ENCODE results near the gene BACH1.
"Not testable (repeated sequence)": the region's sequence is repeated elsewhere in the genome, so short reads cannot be mapped to it uniquely, and the experiment has no call there.

Gene BACH1

GRCh38 chr21:29346771-29347170 is 48.0 kb downstream of the BACH1 start:
- no peak for DNase-seq (ENCODE audit: low spot score)

DNA sequence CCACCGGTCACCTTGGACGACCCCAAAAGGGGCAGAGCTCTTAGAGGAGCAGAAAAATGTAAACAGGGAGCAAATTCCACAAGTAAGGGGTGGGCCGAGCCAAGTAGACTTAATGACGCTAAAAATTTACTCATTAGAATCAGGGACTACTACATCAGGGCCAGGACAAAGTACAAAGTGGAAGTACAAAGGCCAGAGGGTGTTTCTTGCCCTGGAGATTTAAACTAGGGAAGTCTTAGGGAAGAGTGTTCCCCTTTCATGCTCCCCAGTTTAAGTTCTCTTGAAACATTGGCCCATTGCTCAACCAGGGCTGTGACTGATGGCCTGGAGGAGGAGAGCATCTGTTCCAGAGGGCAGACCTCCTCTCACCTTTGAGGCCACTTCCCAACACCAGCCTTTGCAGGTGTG is 48.6 kb downstream of the BACH1 start:
- DNase-seq (ENCODE audit: low spot score): no peak

DNA sequence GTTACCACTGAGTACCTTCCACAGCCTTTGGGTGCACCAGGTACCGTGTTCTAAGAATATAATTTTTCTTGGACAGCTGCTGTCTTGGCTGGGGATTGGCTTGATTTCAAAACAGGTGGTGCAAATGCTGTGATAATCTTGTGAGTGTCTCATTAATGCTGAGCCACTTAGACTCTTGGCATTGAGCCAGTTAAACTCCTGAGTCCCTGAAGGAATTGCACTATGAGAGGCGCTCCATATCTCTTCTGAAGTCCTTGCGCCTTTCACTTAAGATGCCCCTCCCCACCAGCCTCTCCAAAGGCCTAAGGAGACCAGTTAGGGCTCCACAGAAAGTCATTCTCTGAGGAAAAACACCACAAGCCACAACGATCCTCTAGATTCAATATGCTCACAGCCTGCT is 51.0 kb downstream of the BACH1 start:
- no peak for DNase-seq (ENCODE audit: low spot score)

DNA sequence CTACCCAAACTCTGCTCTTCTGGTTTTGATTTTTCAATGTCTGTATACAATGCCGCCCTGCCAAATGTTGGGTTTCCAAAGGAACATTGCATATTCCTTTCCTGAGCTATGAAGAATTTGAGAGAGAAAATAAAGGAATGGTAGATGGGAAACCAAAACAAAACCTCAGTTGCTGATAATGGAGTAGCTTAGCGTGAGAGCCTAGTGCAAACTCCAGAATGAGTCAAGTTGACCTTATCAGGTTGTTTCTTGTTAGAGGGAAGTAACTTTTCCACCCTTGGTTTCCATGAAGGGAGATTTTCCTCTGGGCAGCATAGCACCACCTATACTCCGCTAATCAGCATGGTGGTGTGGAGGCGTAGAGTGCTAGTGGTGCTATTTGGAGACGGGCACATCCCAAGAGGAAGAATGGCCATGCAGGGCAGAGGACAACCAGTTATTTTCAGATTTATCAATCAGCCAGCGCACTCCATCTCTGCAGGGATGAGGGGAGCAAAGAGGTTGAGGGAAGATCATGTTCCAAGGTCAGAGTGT is 51.6 kb downstream of the BACH1 start:
- DNase-seq (ENCODE audit: low spot score): no peak

- peak; percentile 62 for DNase-seq (ENCODE audit: low spot score)
Observed at GRCh38 chr21:29351691-29352090, 53.0 kb downstream of the BACH1 start.

DNA sequence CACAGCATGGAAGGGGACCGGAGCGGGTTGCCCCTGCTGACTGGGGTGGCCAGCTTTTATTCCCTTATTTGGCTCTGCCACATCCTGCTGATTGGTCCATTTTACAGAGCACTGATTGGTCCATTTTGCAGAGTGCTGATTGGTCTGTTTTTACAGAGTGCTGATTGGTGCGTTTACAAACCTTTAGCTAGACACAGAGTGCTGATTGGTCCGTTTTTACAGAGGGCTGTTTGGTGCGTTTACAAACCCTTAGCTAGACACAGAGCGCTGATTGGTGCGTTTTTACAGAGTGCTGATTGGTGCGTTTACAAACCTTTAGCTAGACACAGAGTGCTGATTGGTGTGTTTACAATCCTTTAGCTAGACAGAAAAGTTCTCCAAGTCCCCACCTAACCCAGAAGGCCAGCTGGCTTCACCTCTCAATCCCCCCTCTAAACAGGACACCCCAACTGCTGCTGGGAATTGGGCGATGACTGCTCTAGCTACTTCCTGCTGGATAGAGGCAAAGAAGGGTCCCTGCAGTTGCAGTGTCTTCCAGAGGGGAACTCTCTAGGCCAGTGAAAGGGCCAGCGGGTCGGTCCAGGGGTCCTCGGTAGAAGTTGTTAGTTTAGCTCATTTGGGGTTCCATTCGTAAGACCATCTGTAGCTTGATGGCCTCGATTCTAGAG is 56.5 kb downstream of the BACH1 start:
- not testable (repeated sequence) for DNase-seq (ENCODE audit: low spot score)

DNA sequence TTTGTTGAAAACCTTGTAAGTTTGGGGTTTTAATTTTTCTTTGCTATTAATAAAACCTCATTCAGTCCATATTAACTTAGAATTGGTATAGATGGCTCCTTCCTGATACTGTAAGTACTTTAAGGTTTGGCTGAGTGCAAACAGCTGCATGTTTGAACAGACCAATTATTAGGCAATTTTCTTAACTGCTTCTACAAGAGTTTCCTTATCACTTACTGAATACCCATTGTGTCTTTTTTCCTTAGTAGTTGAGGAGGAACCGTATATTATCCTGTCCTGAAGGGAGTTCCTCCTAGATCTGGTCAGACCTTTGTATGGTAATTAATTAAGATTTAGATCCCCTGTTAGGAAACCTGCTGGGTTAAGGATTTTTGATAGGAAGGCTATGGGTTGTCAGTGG is 57.6 kb downstream of the BACH1 start:
- DNase-seq (ENCODE audit: low spot score): not testable (repeated sequence)

- DNase-seq (ENCODE audit: low spot score): not testable (repeated sequence)
Observed at GRCh38 chr21:29356810-29357209, 58.1 kb downstream of the BACH1 start.

GRCh38 chr21:29359718-29360117 is 61.0 kb downstream of the BACH1 start:
- no peak for DNase-seq (ENCODE audit: low spot score)

- no peak for DNase-seq (ENCODE audit: low spot score)
Observed at GRCh38 chr21:29360799-29361765, 62.4 kb downstream of the BACH1 start.

GRCh38 chr21:29362758-29363157 is 64.0 kb downstream of the BACH1 start:
- DNase-seq (ENCODE audit: low spot score): no peak

DNA sequence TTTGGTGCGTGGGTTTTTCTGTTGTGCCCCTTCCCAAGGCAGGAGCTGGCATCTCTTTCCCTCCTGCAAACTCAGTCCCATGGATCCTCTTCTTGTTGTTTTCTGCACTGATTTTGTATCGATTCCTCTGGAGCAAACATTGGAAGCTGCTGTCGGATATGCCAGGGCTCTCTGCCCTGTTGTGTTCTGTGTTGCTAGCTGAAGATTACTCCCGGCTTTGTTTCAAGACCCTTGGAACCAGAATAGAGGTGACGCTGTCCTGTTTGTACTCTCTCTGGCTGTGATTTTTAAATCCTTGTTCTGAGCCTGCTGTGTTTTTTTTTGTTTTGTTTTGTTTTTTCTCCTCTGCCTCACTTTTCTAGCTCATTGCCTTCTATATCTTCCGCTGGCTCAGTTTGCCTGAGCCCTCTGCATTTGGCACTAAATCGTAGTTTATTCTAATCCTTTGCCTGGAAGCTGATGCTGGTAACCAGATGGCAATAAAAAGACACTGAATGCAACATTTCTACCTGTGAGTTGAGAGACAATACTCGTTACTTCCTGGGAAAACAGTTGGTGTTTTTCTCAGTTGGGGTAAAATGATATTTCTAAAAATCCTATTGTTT is 67.0 kb downstream of the BACH1 start:
- no peak for DNase-seq (ENCODE audit: low spot score)

DNA sequence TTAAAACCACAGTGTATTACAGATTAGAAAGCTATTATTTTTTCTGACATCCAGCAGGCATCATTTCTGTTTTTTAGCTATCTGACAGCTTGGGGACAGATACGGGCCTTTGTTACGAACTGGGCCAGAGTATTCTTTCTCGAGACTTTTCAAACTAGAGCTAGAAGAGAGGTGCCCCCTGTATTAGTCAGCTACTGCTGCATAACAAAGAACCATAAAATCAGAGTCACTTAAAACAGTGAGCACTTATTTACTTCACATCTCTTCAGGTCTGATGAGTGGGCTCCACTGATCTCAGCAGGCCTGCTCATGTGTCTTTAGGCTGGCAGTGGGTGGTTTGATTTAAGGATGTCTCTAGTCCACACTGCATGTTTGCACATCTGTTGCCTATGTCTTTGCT is 67.8 kb downstream of the BACH1 start:
- DNase-seq (ENCODE audit: low spot score): no peak

DNA sequence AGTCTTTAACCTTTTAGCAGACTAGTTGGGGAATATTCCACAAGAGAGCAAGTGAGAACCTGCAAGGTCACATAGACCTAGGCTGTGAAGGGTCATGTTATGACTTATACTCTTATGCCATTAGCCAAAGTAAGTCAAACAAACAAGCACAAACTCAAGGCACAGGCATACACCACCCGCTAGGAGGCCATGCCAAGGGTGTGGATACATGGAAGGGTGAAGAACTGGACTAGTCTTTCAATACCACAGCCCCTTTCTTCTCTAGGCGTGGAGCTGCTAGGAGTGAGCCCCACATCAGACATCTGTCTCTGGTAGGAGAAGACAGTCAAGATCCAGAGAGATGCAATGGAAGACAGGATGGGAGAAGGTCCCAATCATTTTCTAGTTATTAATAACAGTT is 68.6 kb downstream of the BACH1 start:
- no peak for DNase-seq (ENCODE audit: low spot score)

GRCh38 chr21:29368906-29369305 is 70.2 kb downstream of the BACH1 start:
- no peak for DNase-seq (ENCODE audit: low spot score)

- no peak for DNase-seq (ENCODE audit: low spot score)
Observed at GRCh38 chr21:29371464-29371863, 72.7 kb downstream of the BACH1 start.

GRCh38 chr21:29372063-29372802 is 73.5 kb downstream of the BACH1 start:
- DNase-seq (ENCODE audit: low spot score): peak; percentile 79

DNA sequence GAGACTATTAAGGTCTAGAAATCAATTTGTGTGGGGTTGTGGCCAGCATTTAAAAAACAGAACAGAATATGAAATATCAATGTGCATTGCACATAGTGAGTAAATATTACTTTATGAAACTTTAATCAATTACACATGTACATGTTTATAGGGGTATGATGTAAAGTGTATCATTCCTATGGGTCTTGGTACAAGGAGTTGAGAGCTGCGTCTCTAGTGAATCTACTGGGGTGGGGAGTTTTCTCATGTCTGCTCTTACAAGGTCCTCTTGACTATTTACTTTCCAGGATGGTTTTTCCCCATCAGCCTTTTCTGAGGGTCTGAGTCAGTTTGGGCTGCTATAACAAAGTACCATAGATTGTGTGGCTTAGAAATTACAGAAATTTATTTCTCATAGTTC is 75.8 kb downstream of the BACH1 start:
- no peak for DNase-seq (ENCODE audit: low spot score)

GRCh38 chr21:29376556-29376955 is 77.8 kb downstream of the BACH1 start:
- DNase-seq (ENCODE audit: low spot score): peak; percentile 47

- no peak for DNase-seq (ENCODE audit: low spot score)
Observed at GRCh38 chr21:29377266-29377665, 78.5 kb downstream of the BACH1 start.

DNA sequence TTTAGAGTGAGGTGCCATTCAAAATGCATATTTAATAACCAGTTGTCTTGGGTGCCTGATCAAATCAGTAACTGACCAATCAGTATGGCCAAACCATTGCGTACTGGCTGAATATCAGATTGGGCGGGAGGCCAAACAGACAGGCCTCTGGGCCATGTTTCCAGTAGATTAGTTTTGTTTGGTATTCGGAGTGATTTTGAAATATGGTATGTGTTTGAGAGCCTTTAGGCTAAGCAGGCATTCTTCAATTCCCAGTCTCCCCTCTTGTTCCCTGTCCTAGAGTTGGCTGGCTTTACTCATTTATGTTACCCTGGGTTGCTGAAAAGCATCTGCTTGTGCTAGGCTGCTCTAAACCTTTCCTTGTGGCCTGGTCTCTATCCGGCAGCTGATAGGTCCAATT is 80.1 kb downstream of the BACH1 start:
- no peak for DNase-seq (ENCODE audit: low spot score)

DNA sequence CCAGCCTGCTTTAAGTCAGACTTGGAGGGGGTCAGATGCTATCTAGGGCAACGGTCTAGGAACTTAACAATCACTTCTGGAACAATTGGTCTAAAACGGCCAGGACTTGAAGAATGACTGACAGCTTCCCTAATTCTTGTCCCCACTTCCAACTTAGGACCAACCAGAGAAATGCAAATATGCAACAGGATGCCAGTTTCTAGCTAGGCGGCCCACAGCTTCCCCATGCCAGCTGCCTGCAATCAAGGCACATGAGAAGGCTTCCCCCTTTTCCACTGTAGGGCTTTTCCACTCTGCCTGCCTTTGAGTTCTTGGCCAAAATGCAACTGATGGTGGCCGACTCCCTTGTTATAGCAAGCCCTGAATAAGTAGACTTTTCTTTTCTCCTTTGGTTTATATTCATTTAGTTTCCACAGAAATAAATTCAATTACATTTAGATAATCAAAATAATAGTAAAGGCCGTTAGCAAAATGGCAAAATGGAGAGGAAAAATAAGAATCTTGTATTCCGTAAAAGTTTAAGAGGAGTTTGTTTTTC is 80.9 kb downstream of the BACH1 start:
- no peak for DNase-seq (ENCODE audit: low spot score)
